ENCODE measurements around the gene PALD1.
"Not testable (repeated sequence)": the region's sequence is repeated elsewhere in the genome, so short reads cannot be mapped to it uniquely, and the experiment has no call there.

The PALD1 gene

GRCh38 chr10:70481831-70482530 is 3.4 kb downstream of the PALD1 start:
- no peak for DNase-seq (ENCODE audit: low spot score)

- DNase-seq (ENCODE audit: low spot score), result no peak
These were observed 4.6 kb downstream of the PALD1 start for GRCh38 chr10:70482982-70483760.

- not testable (repeated sequence) for DNase-seq (ENCODE audit: low spot score)
These were observed 5.3 kb downstream of the PALD1 start for GRCh38 chr10:70483872-70484271.

- DNase-seq (ENCODE audit: low spot score), result no peak
These were observed 9.3 kb downstream of the PALD1 start for GRCh38 chr10:70487824-70488223.

GRCh38 chr10:70490142-70490541 is 11.6 kb downstream of the PALD1 start:
- no peak for DNase-seq (ENCODE audit: low spot score)

- DNase-seq (ENCODE audit: low spot score), result no peak
These were observed 13.0 kb downstream of the PALD1 start for GRCh38 chr10:70491614-70492013.

GRCh38 chr10:70492786-70493659 is 14.5 kb downstream of the PALD1 start:
- DNase-seq (ENCODE audit: low spot score), result no peak

- no peak for DNase-seq (ENCODE audit: low spot score)
These were observed 15.2 kb downstream of the PALD1 start for GRCh38 chr10:70493660-70494234.

GRCh38 chr10:70494536-70494935 is 16.0 kb downstream of the PALD1 start:
- no peak for DNase-seq (ENCODE audit: low spot score)

GRCh38 chr10:70494966-70495365 is 16.4 kb downstream of the PALD1 start:
- no peak for DNase-seq (ENCODE audit: low spot score)

- DNase-seq (ENCODE audit: low spot score), result no peak
These were observed 17.2 kb downstream of the PALD1 start for GRCh38 chr10:70495691-70496261.

GRCh38 chr10:70496341-70497119 is 18.0 kb downstream of the PALD1 start:
- DNase-seq (ENCODE audit: low spot score), result no peak

GRCh38 chr10:70497120-70497545 is 18.6 kb downstream of the PALD1 start:
- no peak for DNase-seq (ENCODE audit: low spot score)

GRCh38 chr10:70498970-70499835 is 20.6 kb downstream of the PALD1 start:
- no peak for DNase-seq (ENCODE audit: low spot score)

GRCh38 chr10:70499836-70500167 is 21.2 kb downstream of the PALD1 start:
- DNase-seq (ENCODE audit: low spot score), result no peak

- no peak for DNase-seq (ENCODE audit: low spot score)
These were observed 21.8 kb downstream of the PALD1 start for GRCh38 chr10:70500368-70500767.

- DNase-seq (ENCODE audit: low spot score), result no peak
These were observed 22.3 kb downstream of the PALD1 start for GRCh38 chr10:70500812-70501301.

GRCh38 chr10:70502406-70502805 is 23.8 kb downstream of the PALD1 start:
- DNase-seq (ENCODE audit: low spot score), result no peak

- DNase-seq (ENCODE audit: low spot score), result no peak
These were observed 25.2 kb downstream of the PALD1 start for GRCh38 chr10:70503776-70504175.
